ENCODE data around the gene MGAT3. TPM values are rescaled to one million over a fixed set of nuclear protein-coding genes. Genes with fewer than 3 reads are reported as not detected.

Gene MGAT3
- total RNA-seq, 1 experiment from 2014 or later = 5.0 TPM

DNA sequence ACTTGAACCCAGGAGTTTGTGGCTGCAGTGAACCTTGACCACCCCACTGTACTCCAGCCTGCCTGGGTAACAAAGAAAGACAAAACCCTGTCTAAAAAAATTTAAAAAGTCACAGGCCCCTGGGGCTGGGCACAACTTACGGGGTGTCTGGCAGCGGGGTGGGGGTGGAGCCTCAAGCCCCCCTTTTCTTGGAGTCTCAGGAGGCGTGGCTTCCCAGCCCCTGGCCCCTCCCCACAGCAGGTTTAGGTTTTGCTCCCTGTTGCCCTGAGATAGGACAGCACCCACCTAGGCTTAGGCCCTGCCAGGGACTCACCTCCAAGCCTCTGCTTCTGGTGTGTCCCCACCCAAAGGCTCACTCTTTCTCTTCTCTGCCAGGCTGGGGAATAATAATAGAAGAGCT is 22.4 kb downstream of the MGAT3 start:
- no peak overlapping the region for H3K4me3 Mint-ChIP-seq
- no CpG with 5 or more reads among the region's 3 CpGs for WGBS (ENCODE audit: extremely low coverage, insufficient read length, low lambda C conversion rate)
- Histone ChIP-seq H3K9me3 (ENCODE audit: control insufficient read depth, low read depth, low read length) (no peaks in the 10 kb centered on the region), H2AFZ (ENCODE audit: low read length) (no peak overlapping the region), H4K5ac (ENCODE audit: insufficient read length, low read depth, low read length) (no peak overlapping the region), H3K9ac (ENCODE audit: extremely low read depth, insufficient read length, low read length) (no peak overlapping the region), H4K8ac (replicated peaks; ENCODE audit: insufficient read length, low read depth, low read length) (no peak overlapping the region), H2BK12ac (ENCODE audit: insufficient read length, low read depth, low read length) (no peak overlapping the region), H4K91ac (ENCODE audit: insufficient read length, low read depth, low read length) (no peak overlapping the region), H3K79me1 (ENCODE audit: insufficient read depth, low read depth, low read length, poor library complexity, severe bottlenecking) (no peaks in the 10 kb centered on the region), H3K4me1 (ENCODE audit: insufficient read depth, low read length) (no peaks in the 10 kb centered on the region; the same call in 1 of the 2 replicates), H3K27me3 (ENCODE audit: insufficient read depth, low read length) (no peaks in the 10 kb centered on the region), H3K56ac (ENCODE audit: insufficient read length, low read depth, low read length) (no peak overlapping the region), H3K23me2 (ENCODE audit: insufficient read length, low read depth, low read length, poor library complexity, severe bottlenecking) (no peaks in the 10 kb centered on the region), H3K18ac (ENCODE audit: insufficient read length, low read depth, low read length) (no peak overlapping the region), H3K4me2 (ENCODE audit: insufficient read depth, insufficient read length, low read length) (no peak overlapping the region), H3K4ac (ENCODE audit: low read depth, low read length) (no peak overlapping the region), H2BK5ac (ENCODE audit: insufficient read length, low read length) (no peak overlapping the region), H3K27ac (ENCODE audit: insufficient read length, low read depth, low read length) (no peak overlapping the region), H4K20me1 (ENCODE audit: control insufficient read depth, insufficient read depth, insufficient read length) (no peaks in the 10 kb centered on the region), H2BK15ac (ENCODE audit: low read depth, low read length) (no peak overlapping the region), H2BK120ac (ENCODE audit: low read depth, low read length, poor library complexity, severe bottlenecking) (no peak overlapping the region), H3K79me2 (ENCODE audit: insufficient read depth, low read length) (no peaks in the 10 kb centered on the region), H3K14ac (ENCODE audit: insufficient read depth, low read length) (no peak overlapping the region), H3K23ac (ENCODE audit: insufficient read length, low read depth, low read length) (no peak overlapping the region), H2BK20ac (ENCODE audit: low read depth, low read length, poor library complexity, severe bottlenecking) (no peak overlapping the region), H3T11ph (ENCODE audit: low read length) (no peak overlapping the region), H2AK5ac (ENCODE audit: insufficient read length, low read length) (no peak overlapping the region)
- no peaks in the 10 kb centered on the region for H3K9me3 Mint-ChIP-seq
- H3K36me3 Mint-ChIP-seq (ENCODE audit: insufficient read depth in 1 of 3, low read depth in 3 of 3) = no peaks in the 10 kb centered on the region
- TF ChIP-seq, protein P1, sequence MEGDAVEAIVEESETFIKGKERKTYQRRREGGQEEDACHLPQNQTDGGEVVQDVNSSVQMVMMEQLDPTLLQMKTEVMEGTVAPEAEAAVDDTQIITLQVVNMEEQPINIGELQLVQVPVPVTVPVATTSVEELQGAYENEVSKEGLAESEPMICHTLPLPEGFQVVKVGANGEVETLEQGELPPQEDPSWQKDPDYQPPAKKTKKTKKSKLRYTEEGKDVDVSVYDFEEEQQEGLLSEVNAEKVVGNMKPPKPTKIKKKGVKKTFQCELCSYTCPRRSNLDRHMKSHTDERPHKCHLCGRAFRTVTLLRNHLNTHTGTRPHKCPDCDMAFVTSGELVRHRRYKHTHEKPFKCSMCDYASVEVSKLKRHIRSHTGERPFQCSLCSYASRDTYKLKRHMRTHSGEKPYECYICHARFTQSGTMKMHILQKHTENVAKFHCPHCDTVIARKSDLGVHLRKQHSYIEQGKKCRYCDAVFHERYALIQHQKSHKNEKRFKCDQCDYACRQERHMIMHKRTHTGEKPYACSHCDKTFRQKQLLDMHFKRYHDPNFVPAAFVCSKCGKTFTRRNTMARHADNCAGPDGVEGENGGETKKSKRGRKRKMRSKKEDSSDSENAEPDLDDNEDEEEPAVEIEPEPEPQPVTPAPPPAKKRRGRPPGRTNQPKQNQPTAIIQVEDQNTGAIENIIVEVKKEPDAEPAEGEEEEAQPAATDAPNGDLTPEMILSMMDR (conservative IDR thresholded peaks at IDR 0.05) = no peak
- H3K27ac Mint-ChIP-seq = no peak overlapping the region; a peak in 1 of 7 replicates
- H3K27me3 Mint-ChIP-seq (ENCODE audit: low read depth) = peaks cover 34% of the 10 kb centered on the region
- peaks cover 16 to 23% of the 10 kb centered on the region in 2 experiments for H3K4me1 Mint-ChIP-seq
- DNase-seq = no peak

Measured in H9 (cell line).